HG03354 (cell line): ENCODE measurements around the gene KCNQ5.
A peak's percentile ranks its signal among the peaks of the same experiment; 100 is the strongest.

Experiments
- ATAC-seq: cut with Tn5 transposase; IDR thresholded peaks from one replicate; pipeline ENCODE4 v1.9.1; 2021; ENCODE audit warnings: mild to moderate bottlenecking; ENCODE audit not compliant: unreplicated experiment, poor library complexity, severe bottlenecking

KCNQ5 gene

GRCh38 chr6:73064266-73064665 lies 442.4 kb downstream of the KCNQ5 start:
- no peak for ATAC-seq

GRCh38 chr6:73073238-73073637 lies 451.4 kb downstream of the KCNQ5 start:
- no peak for ATAC-seq

- no peak for ATAC-seq
Observed at GRCh38 chr6:73074175-73074574, 452.3 kb downstream of the KCNQ5 start.

GRCh38 chr6:73076211-73076954 lies 454.5 kb downstream of the KCNQ5 start:
- ATAC-seq: no peak

GRCh38 chr6:73078333-73078862 lies 456.5 kb downstream of the KCNQ5 start:
- ATAC-seq: no peak

- no peak for ATAC-seq
Observed at GRCh38 chr6:73078908-73079610, 457.2 kb downstream of the KCNQ5 start.

GRCh38 chr6:73079611-73079955 lies 457.7 kb downstream of the KCNQ5 start:
- no peak for ATAC-seq

GRCh38 chr6:73079978-73080377 lies 458.1 kb downstream of the KCNQ5 start:
- no peak for ATAC-seq

GRCh38 chr6:73081955-73082354 lies 460.1 kb downstream of the KCNQ5 start:
- ATAC-seq: no peak

GRCh38 chr6:73083886-73084285 lies 462.0 kb downstream of the KCNQ5 start:
- no peak for ATAC-seq

GRCh38 chr6:73085443-73085871 lies 463.6 kb downstream of the KCNQ5 start:
- no peak for ATAC-seq

- no peak for ATAC-seq
Observed at GRCh38 chr6:73086726-73087125, 464.9 kb downstream of the KCNQ5 start.

- peak; percentile 70 for ATAC-seq
Observed at GRCh38 chr6:73088138-73088813, 466.4 kb downstream of the KCNQ5 start.

GRCh38 chr6:73104921-73105320 lies 483.1 kb downstream of the KCNQ5 start:
- ATAC-seq: no peak

- ATAC-seq: no peak
Observed at GRCh38 chr6:73107016-73107415, 485.2 kb downstream of the KCNQ5 start.

- ATAC-seq: no peak
Observed at GRCh38 chr6:73108949-73109348, 487.1 kb downstream of the KCNQ5 start.

- ATAC-seq: no peak
Observed at GRCh38 chr6:73109659-73110058, 487.8 kb downstream of the KCNQ5 start.

- no peak for ATAC-seq
Observed at GRCh38 chr6:73116330-73116729, 494.5 kb downstream of the KCNQ5 start.

GRCh38 chr6:73121421-73121993 lies 499.6 kb downstream of the KCNQ5 start:
- no peak for ATAC-seq

- peak; percentile 82 for ATAC-seq
Observed at GRCh38 chr6:73123632-73124329, 501.9 kb downstream of the KCNQ5 start.
